Measurements from ENCODE around the gene CPN1.

DNA sequence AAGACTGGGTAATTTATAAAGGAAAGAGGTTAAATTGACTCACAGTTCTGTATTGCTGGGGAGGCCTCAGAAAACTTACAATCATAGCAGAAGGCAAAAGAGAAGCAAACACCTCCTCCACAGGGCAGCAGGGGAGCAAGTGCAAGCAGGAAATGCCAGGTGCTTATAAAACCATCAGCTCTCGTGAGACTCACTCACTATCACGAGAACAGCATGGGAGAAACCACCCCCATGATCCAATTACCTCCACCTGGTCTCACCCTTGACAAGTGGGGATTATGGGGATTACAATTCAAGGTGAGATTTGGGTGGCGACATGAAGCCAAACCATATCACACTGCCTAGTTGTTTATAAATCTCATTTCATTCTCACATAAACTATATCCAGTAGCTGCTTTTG is 28.0 kb upstream of the CPN1 start:
- no peak for TF ChIP-seq EZH2 (IDR thresholded peaks at IDR 0.05; ENCODE audit: low read length)
- no peak for TF ChIP-seq CTCF (optimal IDR thresholded peaks at IDR 0.05 in 1 of 3, IDR thresholded peaks at IDR 0.05 in 1 of 3, conservative IDR thresholded peaks at IDR 0.05 in 1 of 3; ENCODE audit: extremely low read depth in 1 of 3, insufficient read depth in 2 of 3, low read length in 3 of 3)

Measured in keratinocyte (primary cell).